HUES64 (cell line): ENCODE results near the gene CMC2.

Experiments
- H3K27ac ChIP-seq: 2 replicates; pipeline ENCODE4 v1.7.0; 2013; ENCODE audit warnings: low read depth, low read length, inconsistent platforms
- H3K27me3 ChIP-seq: 2 replicates; pipeline ENCODE4 v1.6.1; 2013; ENCODE audit warnings: mild to moderate bottlenecking, low read length; ENCODE audit not compliant: insufficient read depth
- H3K36me3 ChIP-seq: 2 replicates; pipeline ENCODE4 v1.6.1; 2013; ENCODE audit warnings: mild to moderate bottlenecking, low read length; ENCODE audit not compliant: insufficient read depth
- H3K4me1 ChIP-seq: 2 replicates; pipeline ENCODE4 v1.6.1; 2013; ENCODE audit warnings: mild to moderate bottlenecking, low read length, moderate library complexity; ENCODE audit not compliant: insufficient read depth
- H3K4me3 ChIP-seq: 2 replicates; pipeline ENCODE4 v1.5.1; 2013; ENCODE audit warnings: mild to moderate bottlenecking, low read length, moderate library complexity
- H3K9ac ChIP-seq: 2 replicates; pipeline ENCODE4 v1.6.1; 2013; ENCODE audit warnings: mild to moderate bottlenecking, low read depth, low read length
- H3K9me3 ChIP-seq: 2 replicates; pipeline ENCODE4 v1.6.1; 2013; ENCODE audit warnings: low read depth, low read length; ENCODE audit not compliant: insufficient read depth
- WGBS: fragments of 150-250, 120-280 bp; methylation state at CpG from one replicate; pipeline ENCODE4 v1.1.7; 2013; ENCODE audit warnings: missing lambda C conversion rate; 5-methylcytosine and 5-hydroxymethylcytosine counted together

The CMC2 gene

DNA sequence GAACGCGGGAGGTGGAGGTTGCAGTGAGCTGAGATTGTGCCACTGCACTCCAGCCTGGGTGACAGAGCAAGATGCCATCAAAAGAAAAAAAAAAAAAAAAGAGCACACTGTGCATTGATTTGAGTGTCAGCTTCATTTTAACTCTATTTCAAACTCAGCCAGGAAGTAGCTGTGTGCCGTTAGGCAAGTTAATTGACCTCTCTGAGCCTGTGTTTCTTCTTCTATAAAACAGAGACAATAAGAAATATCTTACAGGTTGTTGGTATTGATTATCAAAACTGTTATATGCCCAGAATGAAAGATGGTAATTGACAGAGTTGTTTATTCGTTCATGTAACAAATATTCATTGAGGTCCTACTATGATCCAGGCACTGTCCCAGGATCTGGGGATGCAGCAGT, 83.3 kb downstream of the CMC2 start:
- no peaks in the 10 kb centered on the region for H3K36me3 ChIP-seq
- H3K27ac ChIP-seq, result no peak overlapping the region
- WGBS, result 96% methylated on average over 4 of the region's 4 CpGs
- H3K4me3 ChIP-seq, result no peak overlapping the region
- H3K9me3 ChIP-seq, result no peaks in the 10 kb centered on the region
- H3K4me1 ChIP-seq, result peaks cover 5% of the 10 kb centered on the region; the same call in 1 of the 2 replicates
- no peak overlapping the region for H3K9ac ChIP-seq
- no peaks in the 10 kb centered on the region for H3K27me3 ChIP-seq
